Measurements from ENCODE around the gene RBBP4. TPM values are rescaled to one million over a fixed set of nuclear protein-coding genes. Genes with fewer than 3 reads are reported as not detected.
"Not testable (repeated sequence)": the region's sequence is repeated elsewhere in the genome, so short reads cannot be mapped to it uniquely, and the experiment has no call there.

RBBP4 gene
- polyA plus RNA-seq (2014; cell fraction: cytosol; rRNA removed) = 225 and 264 TPM in 2 replicates
- polyA plus RNA-seq (2014; cell fraction: nucleus; rRNA removed) = 149 and 231 TPM in 2 replicates

DNA sequence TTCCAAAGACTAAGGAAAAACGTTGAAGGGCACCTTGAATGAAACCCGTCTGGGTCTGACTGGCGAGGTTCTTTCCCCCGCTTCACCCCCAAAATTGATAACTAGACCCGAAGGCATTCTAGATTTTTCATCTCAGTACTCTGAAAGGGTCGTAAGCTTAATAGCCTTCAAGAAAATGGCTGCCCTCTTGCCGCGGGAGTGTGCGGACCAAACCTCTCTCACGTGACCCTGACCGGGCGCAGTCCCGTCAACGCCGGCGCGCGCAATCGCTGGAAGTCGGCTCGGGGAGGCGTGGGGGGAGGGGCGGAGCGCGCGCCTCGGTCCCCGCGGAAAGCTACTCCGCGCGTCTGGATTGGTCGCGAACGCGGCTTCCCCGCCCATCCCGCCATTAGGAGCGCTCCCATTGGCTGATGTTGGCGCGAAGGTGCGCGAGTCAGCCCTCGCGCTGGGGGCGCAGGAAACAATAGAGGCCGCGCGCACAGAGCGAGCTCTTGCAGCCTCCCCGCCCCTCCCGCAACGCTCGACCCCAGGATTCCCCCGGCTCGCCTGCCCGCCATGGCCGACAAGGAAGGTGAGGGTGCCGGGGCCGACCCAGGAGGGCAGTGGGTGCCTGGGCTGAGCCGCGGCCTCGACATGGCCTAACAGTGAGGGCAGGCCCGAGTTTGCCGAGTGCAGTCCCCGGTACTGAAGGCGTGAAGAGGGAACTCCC, at the start of gene RBBP4:
TSS of gene RBBP4 (plus strand) at position 457 of the 709 bp plus-strand sequence. CDS start at position 556, 99 bp downstream.
- DNase-seq (ENCODE audit: low spot score) = peak; percentile 95

DNA sequence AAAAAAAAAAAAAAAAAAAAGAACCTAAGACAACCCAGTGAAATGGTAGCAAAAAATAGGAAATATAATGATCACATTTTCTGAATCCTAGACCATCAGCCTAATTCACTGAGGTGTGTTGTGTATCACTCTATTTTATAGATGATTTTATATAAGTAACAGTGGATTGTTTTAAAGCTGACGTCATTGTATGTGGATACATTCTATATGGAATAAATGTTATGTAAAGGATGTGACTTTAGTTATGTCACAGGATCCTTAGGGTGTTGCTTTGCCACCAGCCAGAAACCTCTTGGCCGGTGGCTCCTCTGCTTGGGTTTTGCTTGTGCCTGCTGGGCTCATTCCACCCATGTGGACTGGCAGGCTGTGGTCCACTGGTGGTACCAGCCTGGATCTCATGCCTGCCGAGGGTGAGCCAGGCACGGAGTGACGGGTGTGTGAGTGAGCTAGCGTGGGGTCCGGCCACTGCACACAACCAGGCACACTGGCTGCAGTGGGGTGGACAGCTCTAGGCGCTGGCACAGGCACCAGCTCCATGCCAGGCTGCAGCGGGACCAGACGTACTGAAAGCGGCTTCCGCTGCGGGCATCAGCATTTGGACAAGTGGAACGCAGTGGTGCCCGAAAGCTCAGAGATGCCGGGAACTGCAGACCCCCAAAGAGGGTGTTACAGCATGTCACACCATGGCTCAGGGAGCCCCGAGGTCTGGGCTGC, 45.1 kb upstream of the RBBP4 start:
- DNase-seq (ENCODE audit: low spot score) = no peak

DNA sequence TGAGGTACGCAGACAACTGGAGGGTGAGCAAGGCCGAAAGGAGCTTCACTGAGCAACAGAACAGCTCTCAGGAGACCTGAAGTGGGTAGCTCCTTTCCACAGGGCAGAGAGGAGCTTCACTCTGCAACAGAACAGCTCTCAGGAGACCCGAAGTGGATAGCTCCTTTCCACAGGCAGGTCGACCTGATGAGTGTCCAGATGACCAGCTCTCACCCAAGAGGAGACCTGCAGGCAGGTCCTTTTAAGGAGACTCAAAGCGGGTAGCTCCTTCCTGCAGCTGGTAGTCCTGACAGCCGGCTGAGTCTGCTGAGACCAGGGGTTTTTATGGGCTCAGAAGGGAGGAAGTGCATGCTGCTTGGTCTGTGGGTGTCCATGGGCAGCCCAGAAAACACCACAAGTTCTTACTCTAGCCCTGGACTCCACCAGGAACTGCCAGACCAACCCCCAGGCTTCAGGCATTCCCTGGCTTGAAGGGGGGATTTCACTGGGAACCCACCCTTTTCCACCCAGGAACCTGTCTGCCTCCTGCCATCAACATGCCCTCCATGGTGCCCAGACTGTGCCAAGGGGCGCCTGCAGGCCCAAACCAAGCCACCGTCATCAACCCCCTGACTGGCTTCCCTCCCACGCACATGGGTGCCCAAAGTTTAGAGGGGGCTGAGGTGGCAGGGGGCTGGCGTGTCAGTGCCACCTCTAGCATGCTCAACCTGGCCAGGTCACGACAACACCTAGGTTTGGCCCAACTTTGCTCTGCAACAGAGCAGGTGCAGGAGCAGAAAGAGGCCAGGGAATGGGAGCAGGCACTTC, 44.2 kb upstream of the RBBP4 start:
- no peak for DNase-seq (ENCODE audit: low spot score)

DNA sequence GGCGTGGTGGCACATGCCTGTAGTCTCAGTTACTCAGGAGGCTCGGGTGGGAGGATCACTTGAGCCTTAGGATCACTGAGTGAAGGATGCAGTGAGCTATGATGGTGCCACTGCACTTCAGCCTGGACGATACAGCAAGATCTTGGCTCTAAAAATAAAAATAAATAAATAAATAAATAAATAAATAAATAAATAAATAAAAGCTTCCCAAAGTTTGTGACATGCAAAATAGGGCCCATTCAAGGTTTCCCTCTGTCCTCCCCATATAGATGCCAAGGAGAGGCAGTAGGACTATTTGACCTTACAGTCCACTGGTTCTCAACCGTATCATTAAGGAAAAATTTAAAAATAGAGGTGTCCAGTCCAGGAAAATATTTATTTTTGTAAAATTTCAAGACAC, 41.8 kb upstream of the RBBP4 start:
- no peak for DNase-seq (ENCODE audit: low spot score)

DNA sequence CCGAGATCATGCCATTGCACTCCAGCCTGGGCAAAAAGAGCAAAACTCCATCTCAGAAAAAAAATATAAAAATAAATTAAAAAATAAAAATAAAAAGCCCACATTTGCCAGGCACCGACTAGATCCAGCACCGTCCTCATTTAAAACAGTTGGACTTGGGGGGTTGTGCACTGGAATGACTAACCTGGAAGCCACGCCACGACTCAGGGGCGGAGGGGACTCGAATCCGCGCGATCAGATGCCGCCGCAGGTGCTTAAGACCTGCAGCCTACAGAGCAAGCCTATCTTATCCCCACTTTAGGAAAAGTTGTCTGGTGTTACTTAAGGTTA, 39.2 kb upstream of the RBBP4 start:
- DNase-seq (ENCODE audit: low spot score) = no peak

GRCh38 chr1:32612189-32612881, 38.7 kb upstream of the RBBP4 start:
- peak; percentile 71 for DNase-seq (ENCODE audit: low spot score)

DNA sequence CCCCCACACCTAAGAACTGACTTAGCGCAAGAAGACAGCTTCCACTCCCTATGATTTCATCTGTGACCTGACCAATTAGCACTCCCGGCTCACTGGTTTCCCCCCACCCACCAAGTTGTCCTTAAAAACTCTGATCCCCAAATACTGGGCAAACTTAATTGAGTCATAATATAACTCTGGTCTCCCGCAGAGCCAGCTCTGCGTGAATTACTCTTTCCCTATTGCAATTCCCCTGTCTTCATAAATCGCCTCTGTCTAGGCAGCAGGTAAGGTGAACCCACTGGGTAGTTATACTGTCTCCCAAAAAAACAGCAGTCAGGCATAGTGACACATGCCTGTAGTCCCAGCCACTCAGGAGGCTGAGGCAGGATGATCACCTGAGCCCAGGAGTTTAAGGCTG, 37.5 kb upstream of the RBBP4 start:
- DNase-seq (ENCODE audit: low spot score) = no peak

DNA sequence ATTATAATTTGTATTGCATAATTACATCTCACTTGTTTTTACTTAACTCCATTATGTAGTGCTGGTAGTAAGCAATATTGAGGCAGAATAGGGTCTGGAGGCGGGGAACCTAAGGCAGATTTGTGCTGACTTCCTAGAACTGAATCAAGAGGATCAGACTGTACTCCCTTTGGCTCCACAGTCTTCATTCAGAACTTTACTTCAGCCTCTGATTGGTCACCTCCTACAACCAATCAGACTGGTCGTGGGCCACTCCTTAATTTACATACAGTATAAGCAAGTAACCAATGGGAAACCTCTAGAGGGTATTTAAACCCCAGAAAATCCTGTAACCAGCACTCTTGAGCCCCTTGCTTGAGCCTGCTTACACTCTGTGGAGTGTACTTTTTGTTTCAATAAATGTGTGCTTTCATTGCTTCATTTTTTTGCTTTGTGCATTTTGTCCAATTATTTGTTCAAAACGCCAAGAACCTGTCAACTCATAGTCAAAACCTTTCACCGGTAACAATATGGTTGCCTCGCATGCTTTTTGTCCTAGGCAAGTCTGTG, 32.3 kb upstream of the RBBP4 start:
- no peak for DNase-seq (ENCODE audit: low spot score)

DNA sequence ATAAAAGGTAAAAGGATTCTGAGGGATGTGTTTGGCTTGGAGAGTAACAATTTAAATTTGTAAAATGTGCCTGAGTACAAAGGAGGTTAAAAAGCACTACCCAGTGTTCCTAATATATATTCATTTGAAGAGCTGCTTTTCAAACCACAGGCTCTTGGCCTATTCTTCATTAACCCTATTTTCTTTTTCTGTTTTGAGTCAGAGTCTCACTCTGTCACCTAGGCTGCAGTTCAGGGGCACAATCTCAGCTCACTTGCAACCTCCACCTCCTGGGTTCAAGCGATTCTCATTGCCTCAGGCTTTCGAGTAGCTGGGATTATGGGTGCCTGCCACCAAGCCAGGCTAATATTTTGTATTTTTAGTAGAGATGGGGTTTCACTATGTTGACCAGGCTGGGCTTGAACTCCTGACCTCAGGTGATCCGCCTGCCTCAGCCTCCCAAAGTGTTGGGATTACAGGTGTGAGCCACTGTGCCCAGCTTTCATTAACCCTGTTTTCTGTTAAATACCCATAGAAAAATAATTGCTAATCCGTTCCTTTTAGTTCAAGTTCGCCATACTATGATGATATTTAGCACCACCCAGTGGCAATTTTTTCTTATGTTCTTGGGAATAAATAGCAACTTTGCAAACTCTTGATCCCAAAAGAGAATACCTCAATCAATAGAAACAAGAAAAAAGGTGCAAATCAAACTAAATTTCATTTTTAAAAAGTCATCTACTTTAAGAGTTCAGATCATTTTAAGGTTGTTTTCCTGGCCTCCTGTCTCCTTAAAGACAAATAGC, 31.1 kb upstream of the RBBP4 start:
- no peak for DNase-seq (ENCODE audit: low spot score)

DNA sequence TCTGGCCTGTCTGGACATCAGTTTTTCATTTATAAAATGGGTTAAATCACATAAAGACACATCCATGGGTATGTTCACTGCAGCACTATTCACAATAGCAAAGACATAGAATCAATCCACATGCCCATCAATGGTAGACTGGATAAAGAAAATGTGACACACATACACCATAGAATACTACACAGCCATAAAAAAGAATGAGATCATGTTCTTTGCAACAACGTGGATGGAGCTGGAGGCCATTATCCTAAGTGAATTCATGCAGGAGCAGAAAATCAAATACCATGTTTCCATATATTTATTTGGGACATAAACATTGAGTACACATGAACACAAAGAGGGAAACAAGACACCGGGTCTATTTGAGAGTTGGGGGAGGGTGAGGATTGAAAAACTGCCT, 28.8 kb upstream of the RBBP4 start:
- DNase-seq (ENCODE audit: low spot score) = no peak

DNA sequence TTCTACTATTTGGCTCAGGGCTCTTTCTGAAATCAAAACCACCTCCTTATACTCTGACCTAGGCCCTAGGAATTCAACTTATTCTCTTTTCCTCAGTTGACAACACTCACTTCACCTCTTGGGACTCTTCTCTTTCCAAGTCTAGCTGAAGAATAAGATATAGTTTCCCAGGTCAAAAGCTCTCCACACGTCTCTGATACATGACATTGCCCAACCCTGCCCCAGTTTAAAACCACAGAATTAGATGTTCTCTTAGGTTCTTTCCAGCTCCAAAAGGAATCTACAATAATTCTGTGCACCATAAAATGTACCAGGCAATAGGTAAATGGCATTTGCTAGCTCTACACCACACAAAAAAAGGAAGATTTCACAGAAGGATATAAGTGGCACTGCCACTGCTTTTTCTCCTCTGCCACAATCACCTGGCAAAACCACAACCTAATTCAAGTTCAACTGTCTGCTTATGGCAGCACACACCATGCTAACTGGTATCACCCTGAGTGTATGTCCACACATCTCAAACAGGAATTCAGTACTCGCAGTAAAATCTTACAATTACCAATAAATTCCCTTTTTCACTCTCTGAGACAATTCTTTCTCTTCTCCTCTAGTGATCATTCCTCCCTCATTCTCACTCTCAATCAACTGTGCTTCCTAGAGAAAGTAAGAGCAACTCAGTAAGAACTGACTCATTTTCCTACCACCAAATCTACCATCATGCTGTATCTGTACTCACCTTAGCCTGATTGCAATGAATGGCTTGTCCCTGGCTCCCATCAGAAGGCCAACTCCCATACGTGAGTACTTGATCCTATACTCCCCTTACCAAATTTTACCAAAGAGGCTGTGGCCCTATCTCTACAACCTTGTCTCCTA, 28.0 kb upstream of the RBBP4 start:
- DNase-seq (ENCODE audit: low spot score) = no peak

DNA sequence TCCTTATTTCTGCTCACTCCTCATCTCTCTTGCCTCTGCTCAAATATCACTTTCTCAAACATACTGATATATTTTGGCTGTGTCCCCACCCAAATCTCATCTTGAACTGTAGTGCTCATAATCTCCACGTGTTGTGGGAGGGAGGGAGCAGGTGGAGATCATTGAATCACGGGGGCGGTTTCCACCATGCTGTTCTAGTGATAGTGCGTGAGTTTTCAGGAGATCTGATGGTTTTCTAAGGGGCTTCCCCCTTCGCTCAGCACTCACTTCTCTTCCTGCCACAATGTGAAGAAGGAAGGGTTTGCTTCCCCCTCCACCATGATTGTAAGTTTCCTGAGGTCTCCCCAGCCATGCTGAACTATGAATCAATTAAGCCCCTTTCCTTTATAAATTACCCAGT, 27.2 kb upstream of the RBBP4 start:
- no peak for DNase-seq (ENCODE audit: low spot score)

GRCh38 chr1:32626176-32626575, 24.8 kb upstream of the RBBP4 start:
- DNase-seq (ENCODE audit: low spot score) = no peak

GRCh38 chr1:32627596-32628162, 23.3 kb upstream of the RBBP4 start:
- no peak for DNase-seq (ENCODE audit: low spot score)

DNA sequence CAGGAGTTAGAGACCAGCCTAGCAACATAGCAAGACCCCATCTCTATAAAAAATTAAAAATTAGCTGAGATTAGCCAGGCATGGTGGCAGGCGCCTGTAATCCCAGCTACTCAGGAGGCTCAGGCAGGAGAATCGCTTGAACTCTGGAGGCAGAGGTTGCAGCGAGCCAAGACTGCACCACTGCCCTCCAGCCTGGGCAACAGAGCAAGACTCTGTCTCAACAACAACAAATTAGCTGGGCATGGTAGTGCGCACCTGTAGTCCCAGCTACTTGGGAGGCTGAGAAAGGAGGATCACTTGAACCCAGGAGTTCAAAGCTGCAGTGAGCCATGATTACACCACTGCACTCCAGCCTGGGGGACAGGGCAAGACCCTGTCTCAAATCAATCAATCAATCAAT, 20.8 kb upstream of the RBBP4 start:
- DNase-seq (ENCODE audit: low spot score) = not testable (repeated sequence)

GRCh38 chr1:32632829-32633228, 18.2 kb upstream of the RBBP4 start:
- no peak for DNase-seq (ENCODE audit: low spot score)

DNA sequence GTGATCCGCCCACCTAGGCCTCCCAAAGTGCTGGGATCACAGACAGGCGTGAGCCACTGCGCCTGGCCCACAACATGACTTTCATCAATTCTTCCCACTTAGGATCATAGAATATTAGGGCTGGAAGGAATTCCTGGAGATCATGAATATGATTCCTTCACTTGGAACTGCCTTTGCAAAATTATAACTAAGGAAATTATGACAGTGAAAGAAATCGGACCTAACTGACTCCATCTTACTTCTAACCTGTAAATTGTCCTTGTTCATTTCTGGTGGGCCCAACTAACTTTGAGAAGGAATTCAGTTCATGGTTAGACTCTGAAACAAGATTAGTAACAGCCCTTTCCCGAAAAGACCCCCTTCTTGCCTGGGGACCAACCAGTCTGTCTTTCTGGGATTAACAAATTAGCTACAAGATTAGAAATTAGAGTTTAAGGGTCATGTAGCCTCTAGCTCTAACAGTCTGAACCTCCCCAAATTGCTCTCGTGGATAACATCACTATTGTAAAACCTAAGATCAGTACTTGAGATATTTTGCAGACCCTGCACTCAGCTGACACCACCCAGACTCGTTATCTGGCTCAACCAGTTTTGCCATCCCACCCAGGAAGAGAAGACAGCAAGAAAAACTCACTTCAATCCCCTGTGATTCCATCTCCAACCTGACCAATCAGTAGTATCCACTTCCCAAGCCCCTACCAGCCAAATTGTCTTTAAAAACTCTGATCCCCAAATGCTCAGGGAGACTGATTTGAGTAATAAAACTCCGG, 15.3 kb upstream of the RBBP4 start:
- no peak for DNase-seq (ENCODE audit: low spot score)

DNA sequence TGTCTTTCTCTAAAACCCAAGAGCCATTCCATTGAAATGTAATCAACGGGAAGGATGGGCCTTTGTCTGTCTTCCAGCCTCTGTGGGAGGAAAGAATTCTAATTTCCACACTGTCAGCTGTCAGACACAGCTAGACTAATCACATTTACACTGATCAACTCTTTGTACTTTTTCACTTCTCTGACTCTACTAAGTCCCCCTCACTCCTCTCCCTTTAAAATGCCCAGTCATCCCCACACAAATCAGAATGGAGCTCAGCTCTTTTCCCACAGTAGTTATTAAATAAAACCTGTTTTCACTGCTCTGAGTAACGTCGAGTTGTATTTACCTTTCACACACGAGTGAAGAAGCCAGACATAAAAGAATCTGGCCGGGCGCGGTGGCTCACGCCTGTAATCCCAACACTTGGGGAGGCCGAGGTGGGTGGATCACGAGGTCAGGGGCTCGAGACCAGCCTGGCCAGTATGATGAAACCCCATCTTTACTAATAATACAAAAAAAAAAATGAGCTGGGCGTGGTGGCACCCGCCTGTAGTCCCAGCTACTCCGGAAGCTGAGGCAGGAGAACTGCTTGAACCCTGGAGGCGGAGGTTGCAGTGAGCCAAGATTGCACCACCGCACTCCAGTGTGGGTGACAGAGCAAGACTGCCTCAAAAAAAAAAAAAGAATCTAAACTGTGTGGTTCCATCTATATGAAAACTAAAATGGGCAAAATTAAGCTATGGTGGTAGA, 13.9 kb upstream of the RBBP4 start:
- DNase-seq (ENCODE audit: low spot score) = no peak

Data from SK-N-DZ (cell line).